DMS153 (cell line): ENCODE measurements around the gene RBMS2.

Source experiments
- DNase-seq: peaks from one replicate; lab custom pipeline; 2025; lab: John Stamatoyannopoulos, UW

Gene RBMS2

GRCh38 chr12:56581418-56582145 is 60.0 kb downstream of the RBMS2 start:
- no peak for DNase-seq

GRCh38 chr12:56585098-56585497 is 63.5 kb downstream of the RBMS2 start:
- no peak for DNase-seq

- no peak for DNase-seq
Observed at GRCh38 chr12:56589783-56590182, 68.2 kb downstream of the RBMS2 start.

- no peak for DNase-seq
Observed at GRCh38 chr12:56590237-56590830, 68.7 kb downstream of the RBMS2 start.

- peak; percentile 73 for DNase-seq
Observed at GRCh38 chr12:56591126-56591525, 69.5 kb downstream of the RBMS2 start.

GRCh38 chr12:56591961-56592360 is 70.3 kb downstream of the RBMS2 start:
- no peak for DNase-seq

GRCh38 chr12:56593909-56594621 is 72.4 kb downstream of the RBMS2 start:
- no peak for DNase-seq

GRCh38 chr12:56596815-56597214 is 75.2 kb downstream of the RBMS2 start:
- no peak for DNase-seq

GRCh38 chr12:56599041-56599440 is 77.4 kb downstream of the RBMS2 start:
- DNase-seq = no peak

GRCh38 chr12:56599797-56600196 is 78.2 kb downstream of the RBMS2 start:
- no peak for DNase-seq

GRCh38 chr12:56600753-56601152 is 79.1 kb downstream of the RBMS2 start:
- no peak for DNase-seq

- DNase-seq = no peak
Observed at GRCh38 chr12:56601503-56601902, 79.9 kb downstream of the RBMS2 start.

- DNase-seq = no peak
Observed at GRCh38 chr12:56602239-56602638, 80.6 kb downstream of the RBMS2 start.

- no peak for DNase-seq
Observed at GRCh38 chr12:56604355-56604754, 82.7 kb downstream of the RBMS2 start.

- DNase-seq = no peak
Observed at GRCh38 chr12:56614627-56615026, 93.0 kb downstream of the RBMS2 start.

GRCh38 chr12:56616244-56616643 is 94.6 kb downstream of the RBMS2 start:
- no peak for DNase-seq

- no peak for DNase-seq
Observed at GRCh38 chr12:56616925-56617324, 95.3 kb downstream of the RBMS2 start.

GRCh38 chr12:56622535-56622934 is 100.9 kb downstream of the RBMS2 start:
- no peak for DNase-seq

GRCh38 chr12:56626701-56627100 is 105.1 kb downstream of the RBMS2 start:
- DNase-seq = no peak

- DNase-seq = peak; percentile 3
Observed at GRCh38 chr12:56628671-56629458, 107.2 kb downstream of the RBMS2 start.

GRCh38 chr12:56629459-56630179 is 108.0 kb downstream of the RBMS2 start:
- DNase-seq = no peak

GRCh38 chr12:56630180-56630632 is 108.6 kb downstream of the RBMS2 start, which contains the start of gene BAZ2A:
BAZ2A (minus strand) TSS chr12:56630326; CDS start chr12:56617530, 12,796 bp downstream.
- peak; percentile 45 for DNase-seq
